ENCODE measurements around the gene SAMMSON.

Gene SAMMSON

DNA sequence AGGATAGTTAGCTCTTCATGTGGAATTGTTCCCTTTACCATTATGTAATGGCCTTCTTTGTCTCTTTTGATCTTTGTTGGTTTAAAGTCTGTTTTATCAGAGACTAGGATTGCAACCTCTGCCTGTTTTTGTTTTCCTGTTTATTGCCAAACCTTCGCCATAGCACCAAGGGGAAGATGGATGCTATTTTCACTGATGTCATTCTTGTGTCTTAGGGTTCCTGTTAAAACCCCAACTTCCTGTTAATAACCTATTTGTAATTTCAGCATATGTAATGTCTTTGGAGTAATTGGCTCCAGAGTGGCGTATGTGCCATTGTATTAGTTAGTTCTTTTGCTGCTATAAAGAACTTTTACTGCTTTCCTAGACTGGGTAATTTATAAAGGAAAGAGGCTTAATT is 10.8 kb downstream of the SAMMSON start:
- in situ Hi-C loops (cut with MboI; ENCODE audit: low sequenced_read_pairs), result no loop called here

- in situ Hi-C loops (cut with MboI; ENCODE audit: low sequenced_read_pairs), result no loop called here
Measured at GRCh38 chr3:70011582-70011981, 12.0 kb downstream of the SAMMSON start.

GRCh38 chr3:70020906-70021660 is 21.6 kb downstream of the SAMMSON start:
- in situ Hi-C loops (cut with MboI; ENCODE audit: low sequenced_read_pairs), result no loop called here

- in situ Hi-C loops (cut with MboI; ENCODE audit: low sequenced_read_pairs), result no loop called here
Measured at GRCh38 chr3:70028361-70028760, 28.8 kb downstream of the SAMMSON start.

DNA sequence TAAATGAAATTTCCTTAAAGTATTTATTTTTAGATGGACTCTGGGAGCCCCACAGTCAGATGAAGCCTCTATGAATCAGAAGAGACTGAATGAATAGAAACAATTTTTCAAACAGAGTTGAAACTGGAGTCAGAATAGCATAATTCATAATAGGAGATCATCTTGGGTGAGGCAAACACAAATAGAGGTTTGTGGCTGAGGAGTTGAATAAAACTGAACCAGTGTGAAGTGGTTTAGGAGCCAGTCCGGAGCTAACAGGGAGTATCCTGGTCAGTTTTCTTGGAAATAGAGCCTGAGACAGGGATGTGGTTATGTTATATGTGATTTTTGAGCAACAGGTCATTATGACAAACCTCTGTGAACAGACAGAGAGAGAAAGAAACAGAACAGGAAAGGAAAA is 39.2 kb downstream of the SAMMSON start:
- in situ Hi-C loops (cut with MboI; ENCODE audit: low sequenced_read_pairs), result no loop called here

DNA sequence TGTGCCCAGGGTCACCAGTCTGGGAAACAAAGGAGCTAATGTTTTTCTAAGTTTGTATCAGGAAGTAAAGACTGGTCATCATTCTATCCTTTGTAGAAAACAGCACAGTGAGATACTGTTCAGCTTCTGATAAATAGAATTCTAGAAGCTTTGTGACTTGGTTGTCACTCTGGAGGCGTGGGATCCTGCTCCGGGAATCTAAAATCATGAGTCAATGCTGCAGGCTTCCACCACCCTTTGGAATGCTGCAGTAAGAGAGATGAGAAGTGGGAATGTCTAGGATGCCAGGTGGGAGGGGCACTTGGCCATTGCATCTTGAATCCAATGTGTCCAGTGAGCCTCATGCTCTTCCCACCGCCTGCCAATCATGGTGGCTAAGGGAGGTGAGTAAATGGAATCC is 40.9 kb downstream of the SAMMSON start:
- in situ Hi-C loops (cut with MboI; ENCODE audit: low sequenced_read_pairs), result no loop called here

DNA sequence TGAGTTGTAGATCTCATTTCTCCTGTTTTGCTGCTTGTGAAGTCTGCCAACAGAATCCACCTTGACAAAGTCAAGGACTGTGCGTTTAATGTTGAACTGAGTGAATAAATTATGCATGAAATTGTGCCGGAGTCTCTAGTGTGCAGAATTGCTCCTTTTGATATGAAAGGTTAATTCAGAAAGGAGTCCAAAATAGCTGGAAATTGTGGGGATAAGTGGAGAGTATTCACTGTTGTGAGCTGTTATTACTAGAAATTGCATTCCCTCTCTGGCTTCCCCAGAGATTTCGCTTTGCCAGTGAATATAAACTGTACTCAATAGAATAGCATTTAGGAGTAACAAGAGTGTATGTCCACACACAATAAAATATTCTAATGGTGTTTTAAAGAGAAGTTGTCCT is 43.1 kb downstream of the SAMMSON start:
- in situ Hi-C loops (cut with MboI; ENCODE audit: low sequenced_read_pairs), result no loop called here

- in situ Hi-C loops (cut with MboI; ENCODE audit: low sequenced_read_pairs), result no loop called here
Measured at GRCh38 chr3:70049761-70050160, 50.2 kb downstream of the SAMMSON start.

GRCh38 chr3:70053293-70053692 is 53.8 kb downstream of the SAMMSON start:
- in situ Hi-C loops (cut with MboI; ENCODE audit: low sequenced_read_pairs), result no loop called here

- in situ Hi-C loops (cut with MboI; ENCODE audit: low sequenced_read_pairs), result no loop called here
Measured at GRCh38 chr3:70056081-70056480, 56.5 kb downstream of the SAMMSON start.

- in situ Hi-C loops (cut with MboI; ENCODE audit: low sequenced_read_pairs), result no loop called here
Measured at GRCh38 chr3:70057426-70057825, 57.9 kb downstream of the SAMMSON start.

DNA sequence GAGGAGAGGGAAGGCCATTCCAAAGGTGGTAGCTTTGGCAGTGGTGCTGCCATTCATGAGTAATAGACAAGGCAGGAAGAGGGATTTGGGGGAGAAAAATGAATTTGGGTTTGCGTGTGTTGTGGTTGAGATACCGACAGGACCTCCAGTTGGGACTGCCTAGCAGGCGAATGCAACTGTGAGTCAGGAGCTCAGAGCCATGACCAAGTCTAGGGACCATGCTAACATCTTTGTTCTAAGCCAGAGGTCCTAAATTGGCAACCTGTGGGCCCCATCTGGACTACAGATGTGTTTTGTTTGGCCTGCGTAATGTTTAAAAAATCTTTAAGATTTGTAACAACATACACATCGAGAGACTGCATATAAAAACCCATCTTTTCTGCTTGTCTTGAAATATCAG is 61.6 kb downstream of the SAMMSON start:
- in situ Hi-C loops (cut with MboI; ENCODE audit: low sequenced_read_pairs), result no loop called here

DNA sequence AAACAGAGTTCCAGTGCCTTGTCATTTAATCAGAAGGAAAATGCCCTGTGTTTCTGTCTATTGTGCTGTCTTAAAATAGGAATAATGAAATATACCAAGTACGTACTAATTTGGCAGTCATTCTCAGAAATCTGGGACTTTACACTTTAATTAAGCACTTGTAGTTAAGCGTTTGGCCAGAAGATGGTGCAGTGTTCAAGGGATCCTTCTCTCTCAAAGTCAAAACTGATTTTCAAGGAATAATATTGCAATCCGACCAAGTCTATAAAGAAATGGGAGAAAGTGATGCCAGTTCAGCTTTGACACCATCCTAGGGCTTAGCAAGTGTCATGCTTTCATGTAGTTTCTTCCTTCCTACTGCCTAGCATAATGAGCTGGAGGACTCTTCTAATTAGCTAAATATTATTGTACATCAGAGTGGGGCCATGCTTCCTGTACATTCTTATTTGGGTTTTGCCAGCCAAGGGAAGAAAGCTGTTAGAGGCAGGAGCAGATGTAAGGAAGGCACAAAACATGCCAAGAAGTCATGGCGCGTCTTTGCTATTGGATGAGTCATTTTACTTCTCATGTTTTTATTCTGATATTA is 64.8 kb downstream of the SAMMSON start:
- in situ Hi-C loops (cut with MboI; ENCODE audit: low sequenced_read_pairs), result no loop called here

GRCh38 chr3:70065696-70066253 is 66.2 kb downstream of the SAMMSON start:
- in situ Hi-C loops (cut with MboI; ENCODE audit: low sequenced_read_pairs), result no loop called here

DNA sequence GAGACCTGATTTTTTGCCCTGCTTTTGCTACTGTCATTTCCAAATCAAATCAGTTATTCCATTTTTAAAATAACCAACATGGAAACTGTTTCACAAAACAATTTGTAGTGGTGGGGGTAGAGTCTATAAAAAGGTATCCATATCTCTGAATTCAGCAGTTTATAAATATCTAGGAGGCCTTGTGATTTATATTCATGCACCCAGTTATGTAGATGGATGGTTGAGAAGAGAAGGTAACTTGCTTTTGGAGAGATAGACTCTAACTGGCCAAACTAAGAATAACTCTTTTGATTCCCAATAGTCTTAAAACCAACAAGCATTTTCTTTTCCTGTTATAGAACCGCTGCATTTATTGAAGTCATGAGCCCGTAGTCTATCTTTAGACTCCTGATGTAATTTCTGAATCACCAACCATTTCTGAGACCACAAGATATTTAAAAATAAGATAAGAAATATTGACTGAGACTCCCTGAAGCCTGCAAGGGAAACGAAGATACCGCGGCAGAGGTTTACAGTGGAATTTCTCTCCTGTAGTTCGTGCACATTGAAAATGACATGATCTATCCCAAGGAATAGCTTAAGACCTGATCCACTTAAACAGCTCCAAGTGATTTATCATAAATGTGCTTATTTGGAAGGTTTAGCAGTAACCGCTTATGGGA is 68.5 kb downstream of the SAMMSON start:
- in situ Hi-C loops (cut with MboI; ENCODE audit: low sequenced_read_pairs), result no loop called here

- in situ Hi-C loops (cut with MboI; ENCODE audit: low sequenced_read_pairs), result no loop called here
Measured at GRCh38 chr3:70069557-70069956, 70.0 kb downstream of the SAMMSON start.

GRCh38 chr3:70071138-70071537 is 71.6 kb downstream of the SAMMSON start:
- in situ Hi-C loops (cut with MboI; ENCODE audit: low sequenced_read_pairs), result no loop called here

DNA sequence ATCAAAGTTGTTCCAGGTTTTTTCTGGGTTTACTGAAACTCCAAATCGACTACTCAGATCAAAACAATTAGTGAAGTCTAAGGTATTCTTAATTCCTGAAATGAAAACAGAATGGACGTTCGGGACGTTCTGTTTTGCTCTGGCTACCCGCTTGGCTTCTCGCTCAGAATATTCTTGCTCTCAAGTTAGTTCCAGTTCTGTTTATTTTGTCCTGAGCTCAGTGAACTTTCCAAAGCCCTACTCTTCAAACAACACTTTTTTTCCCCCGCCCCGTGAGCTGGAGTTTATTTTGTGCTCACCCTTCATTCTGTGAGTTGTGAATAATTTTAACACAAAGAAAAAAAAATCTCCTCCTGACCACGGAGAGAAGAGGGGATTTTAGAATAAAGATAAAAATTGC is 72.6 kb downstream of the SAMMSON start:
- in situ Hi-C loops (cut with MboI; ENCODE audit: low sequenced_read_pairs), result no loop called here

DNA sequence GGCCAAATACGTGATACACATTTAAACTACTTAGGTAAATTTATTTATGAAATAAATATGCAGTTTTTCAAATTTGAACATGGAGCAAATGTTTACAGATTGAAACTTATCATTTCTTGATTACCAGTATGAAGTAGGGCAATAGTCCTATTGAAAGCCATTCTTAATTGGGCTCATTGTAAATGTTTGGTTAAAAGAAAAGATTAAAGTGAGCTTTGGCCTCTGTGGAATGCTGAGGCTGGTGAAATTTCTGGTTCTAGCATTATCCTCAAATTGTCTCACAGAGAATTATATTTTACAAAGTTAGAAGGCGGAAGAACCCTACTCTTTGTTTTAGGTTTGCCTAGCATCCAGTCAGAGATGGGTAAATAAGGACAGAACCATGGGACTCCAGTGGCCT is 73.2 kb downstream of the SAMMSON start:
- in situ Hi-C loops (cut with MboI; ENCODE audit: low sequenced_read_pairs), result no loop called here

- in situ Hi-C loops (cut with MboI; ENCODE audit: low sequenced_read_pairs), result no loop called here
Measured at GRCh38 chr3:70075101-70075500, 75.6 kb downstream of the SAMMSON start.

GRCh38 chr3:70076396-70076795 is 76.9 kb downstream of the SAMMSON start:
- in situ Hi-C loops (cut with MboI; ENCODE audit: low sequenced_read_pairs), result no loop called here

- in situ Hi-C loops (cut with MboI; ENCODE audit: low sequenced_read_pairs), result no loop called here
Measured at GRCh38 chr3:70078778-70079177, 79.2 kb downstream of the SAMMSON start.

All from HL-60/S4 treated with phorbol 12-myristate 13-acetate at 8.2 ng/mL for 4 days and 3 days (cell line).